Cardiac septum (tissue), 1 donor: ENCODE results near the gene PPOX. TPM values are rescaled to one million over a fixed set of nuclear protein-coding genes. Genes with fewer than 3 reads are reported as not detected.

Source experiments
- DNase-seq: peaks from one replicate; pipeline ENCODE4 v3.0.0-alpha.2; 2020; ENCODE audit warnings: low spot score
- intact Hi-C: fragments of 100-400 bp; cut with DNase I; formaldehyde crosslinking; loops from one replicate; pipeline ENCODE4 v1.14.0; 2022
- long read RNA-seq: library from polyadenylated mRNA; unstranded; transcript quantifications from one replicate; pipeline ENCODE4 v2.0.0, GENCODE V29; 2021
- total RNA-seq: library from RNA; stranded (reverse); fragmentation: NEBNext Ultra II Directional; extraction: Animal tissue kit (Norgen Biotek cat#: 25700); gene quantifications from one replicate; pipeline ENCODE4 v1.2.1, GENCODE V29; 2021
- donor health status: DM: no; HTN: no; CAD: no.

Gene PPOX
- total RNA-seq = 12.9 TPM
- long read RNA-seq, partial matches to known transcripts = 2 of 20 reads
- long read RNA-seq, other reads (novel, unspliced or antisense) = 15 of 20 reads

DNA sequence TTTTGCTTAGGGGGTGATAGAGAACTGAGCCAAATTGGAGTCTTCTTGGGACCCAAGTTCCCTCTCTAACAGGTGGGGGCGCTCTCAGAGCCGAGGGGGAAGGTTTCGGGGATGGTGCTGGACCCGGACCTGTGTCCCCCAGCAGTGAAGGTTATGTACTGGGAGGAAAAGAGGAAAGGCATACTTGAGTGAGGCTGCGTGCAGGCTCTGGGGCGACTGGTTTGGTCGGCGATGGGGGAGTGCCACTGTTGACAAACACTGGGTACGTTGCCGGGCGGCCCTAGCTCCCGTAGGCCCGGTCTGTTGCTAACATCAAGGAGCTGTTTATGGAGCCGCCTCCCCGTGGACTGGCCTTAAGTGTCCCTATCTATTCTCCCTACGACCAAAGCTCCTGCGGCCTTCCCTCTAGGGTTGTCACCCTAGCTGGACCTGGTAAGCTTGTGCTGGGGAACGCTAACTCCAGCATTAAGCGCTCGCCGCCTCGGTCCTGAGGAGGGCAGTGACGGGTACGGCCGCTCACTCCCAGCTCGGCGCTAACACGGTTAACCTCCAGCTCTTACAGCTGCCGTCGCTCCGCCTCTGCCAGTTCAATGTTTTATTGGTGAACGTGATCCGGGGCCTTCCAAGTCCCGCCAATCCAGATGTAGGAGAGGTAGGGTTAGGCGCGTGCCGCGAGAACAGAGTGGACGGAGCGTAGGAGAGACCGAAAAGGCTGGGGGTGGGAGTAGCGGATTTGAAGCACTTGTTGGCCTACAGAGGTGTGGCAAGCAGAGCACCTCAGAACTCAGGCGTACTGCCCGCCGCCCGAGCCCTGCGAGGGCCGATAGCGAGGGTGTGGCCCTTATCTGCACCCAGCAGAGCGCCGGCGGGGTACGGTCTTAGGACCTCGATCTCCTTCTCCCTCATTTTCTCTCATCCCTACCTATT is at the start of gene PPOX:
Gene PPOX, plus strand, starts transcription at position 685 of the 927 bp plus-strand sequence. CDS start 422 bp downstream, outside the sequence.
- intact Hi-C loops = loop anchor here (1.0 kb wide), 1 partner anchor 11 kb away; the partner anchor contains the start of gene B4GALT3

DNA sequence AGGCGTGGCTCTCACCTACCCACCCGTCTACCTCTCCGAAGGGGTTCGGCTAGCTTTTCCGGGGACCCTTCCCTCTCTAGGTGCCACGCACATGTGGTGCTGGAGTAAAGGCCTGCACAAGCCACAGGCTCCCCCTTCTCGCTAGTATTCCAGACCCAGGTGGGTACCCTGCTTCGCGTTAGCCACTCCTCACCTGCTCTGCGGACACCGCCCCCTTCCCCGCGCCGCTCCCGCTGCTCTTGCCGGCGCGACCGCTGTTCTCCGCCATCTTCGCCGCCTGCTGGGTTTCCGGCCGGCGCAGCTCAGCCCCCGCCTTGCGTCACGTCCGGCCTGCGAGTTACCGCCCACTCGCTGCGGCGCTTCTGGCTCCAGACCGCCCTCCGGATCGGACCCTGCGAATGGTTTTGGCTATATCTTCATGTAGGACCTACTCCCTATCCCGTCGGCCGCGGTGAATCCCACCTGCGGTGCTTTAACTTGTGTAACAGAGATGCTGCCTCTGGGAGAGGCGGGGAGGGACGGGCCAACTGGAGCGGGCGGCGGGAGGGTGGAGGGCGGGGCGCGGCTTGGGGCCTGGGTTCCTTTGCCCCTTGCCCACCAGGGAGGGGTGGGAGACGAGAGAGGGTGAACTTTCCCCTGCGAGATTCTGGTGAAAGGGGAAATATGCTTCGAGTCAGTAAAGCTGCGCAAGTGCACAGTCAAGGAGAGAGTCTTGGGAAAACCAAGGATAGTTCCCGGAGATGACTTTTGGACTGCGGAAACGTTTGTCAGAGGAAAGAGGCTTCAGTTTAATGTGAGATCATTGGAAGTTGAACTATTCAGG is 48.3 kb upstream of the PPOX start, which contains the start of the genes NIT1 and PFDN2:
Gene NIT1, plus strand, starts transcription at position 347 of the 823 bp plus-strand sequence. Its CDS starts 72 bp downstream, at position 419.
Gene PFDN2, minus strand, starts transcription at position 279 of the 823 bp plus-strand sequence. Its CDS starts 11 bp downstream, at position 268.
- intact Hi-C loops = loop anchor here (2.0 to 5.0 kb wide), 2 partner anchors 15 to 34 kb away; partner anchors contain the start of genes DEDD and UFC1
- peak; percentile 95 for DNase-seq

More for the DNA sequence above, at the start of gene PPOX:
- peak; percentile 98 for DNase-seq

DNA sequence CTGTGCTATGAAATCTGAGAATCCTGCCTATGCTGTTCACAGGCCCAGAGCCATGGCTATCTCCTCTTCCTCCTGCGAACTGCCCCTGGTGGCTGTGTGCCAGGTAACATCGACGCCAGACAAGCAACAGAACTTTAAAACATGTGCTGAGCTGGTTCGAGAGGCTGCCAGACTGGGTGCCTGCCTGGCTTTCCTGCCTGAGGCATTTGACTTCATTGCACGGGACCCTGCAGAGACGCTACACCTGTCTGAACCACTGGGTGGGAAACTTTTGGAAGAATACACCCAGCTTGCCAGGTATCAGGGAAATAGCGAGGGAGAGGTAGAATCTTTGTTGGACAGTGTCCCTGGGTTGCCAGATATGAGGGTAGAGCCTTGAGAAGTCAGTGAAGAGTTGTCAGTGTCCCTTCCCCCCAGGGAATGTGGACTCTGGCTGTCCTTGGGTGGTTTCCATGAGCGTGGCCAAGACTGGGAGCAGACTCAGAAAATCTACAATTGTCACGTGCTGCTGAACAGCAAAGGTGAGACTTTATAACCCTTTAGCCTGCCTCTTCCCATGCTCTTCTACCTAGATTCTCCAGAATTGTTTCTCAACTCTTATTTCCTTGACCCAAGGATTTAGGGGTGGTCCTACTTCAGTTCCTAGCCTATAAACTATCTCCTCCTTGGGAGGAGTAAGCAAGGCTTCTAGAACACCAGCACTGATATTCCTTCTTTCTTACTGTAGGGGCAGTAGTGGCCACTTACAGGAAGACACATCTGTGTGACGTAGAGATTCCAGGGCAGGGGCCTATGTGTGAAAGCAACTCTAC is 46.9 kb upstream of the PPOX start:
- DNase-seq = no peak
- intact Hi-C loops = loop anchor here (2.0 to 5.0 kb wide), 2 partner anchors 14 to 33 kb away; partner anchors contain the start of genes DEDD and UFC1

DNA sequence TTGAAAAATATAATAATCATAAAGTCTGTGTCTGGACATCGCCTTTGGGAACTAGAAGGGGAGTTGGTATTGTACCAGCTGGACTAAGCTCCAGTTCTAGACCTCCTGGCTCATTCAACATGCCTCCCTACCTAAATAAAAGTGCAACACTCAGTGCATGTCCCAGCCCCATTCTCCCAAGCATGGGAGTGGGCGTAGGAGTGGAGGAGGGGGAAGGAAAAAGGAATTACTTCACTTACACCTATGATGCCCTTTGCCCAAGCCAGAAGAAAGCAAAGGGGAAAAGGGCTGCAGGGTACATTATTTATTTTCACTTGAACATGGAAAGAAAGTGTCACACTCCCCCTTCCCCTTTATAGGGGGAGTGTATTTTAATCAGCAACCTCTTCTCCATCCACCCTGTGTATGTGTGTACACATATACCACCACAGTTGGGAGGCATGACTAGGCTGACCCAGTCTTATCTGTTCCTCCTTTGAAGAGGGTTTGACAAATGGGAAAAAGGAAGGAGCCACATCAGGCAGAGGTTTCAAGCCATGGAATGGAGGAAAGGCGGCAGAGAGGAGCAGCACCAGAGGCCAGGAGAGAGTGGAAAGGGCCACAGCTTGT is 45.1 kb upstream of the PPOX start:
- no peak for DNase-seq
- intact Hi-C loops = no loop called here

DNA sequence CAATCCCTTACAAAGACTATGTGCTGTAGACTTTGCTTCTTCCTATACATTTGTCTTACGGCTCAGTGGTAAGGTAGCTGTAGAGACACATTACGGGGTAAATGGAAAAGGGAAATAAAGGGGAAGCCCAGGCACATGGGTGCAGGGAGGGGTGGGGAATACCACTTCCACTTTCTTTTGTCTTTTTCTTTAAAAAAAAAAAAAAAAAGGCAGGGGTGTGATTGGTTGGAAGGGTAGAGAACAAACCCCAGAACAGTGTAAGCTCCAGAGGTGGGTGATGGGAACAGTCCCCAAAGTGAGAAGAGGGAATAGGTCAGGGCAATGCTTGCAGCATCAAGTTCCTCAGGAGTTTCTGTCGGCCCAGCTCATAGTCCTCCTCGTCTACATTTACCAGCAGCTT is 44.4 kb upstream of the PPOX start:
- no peak for DNase-seq
- intact Hi-C loops = no loop called here

DNA sequence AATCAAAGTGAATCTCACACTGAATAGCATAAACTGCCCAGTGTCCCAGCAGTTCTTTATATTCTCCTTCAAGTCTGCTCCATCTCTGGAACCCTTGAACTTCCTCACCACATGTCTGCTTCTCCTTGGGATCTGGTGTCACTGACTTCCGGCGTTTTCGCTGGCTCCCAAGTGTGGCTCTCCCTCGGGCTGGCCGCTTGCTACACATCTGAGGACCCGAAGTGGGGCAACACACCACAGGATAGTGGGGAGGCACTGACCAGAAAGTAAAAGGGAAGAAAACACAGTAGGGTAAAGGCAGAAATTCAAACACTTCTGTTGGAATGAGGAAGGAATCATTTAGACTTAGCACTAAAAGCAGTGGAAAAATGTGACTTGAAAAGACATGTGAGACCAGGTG is 43.3 kb upstream of the PPOX start:
- intact Hi-C loops = no loop called here
- DNase-seq = no peak

DNA sequence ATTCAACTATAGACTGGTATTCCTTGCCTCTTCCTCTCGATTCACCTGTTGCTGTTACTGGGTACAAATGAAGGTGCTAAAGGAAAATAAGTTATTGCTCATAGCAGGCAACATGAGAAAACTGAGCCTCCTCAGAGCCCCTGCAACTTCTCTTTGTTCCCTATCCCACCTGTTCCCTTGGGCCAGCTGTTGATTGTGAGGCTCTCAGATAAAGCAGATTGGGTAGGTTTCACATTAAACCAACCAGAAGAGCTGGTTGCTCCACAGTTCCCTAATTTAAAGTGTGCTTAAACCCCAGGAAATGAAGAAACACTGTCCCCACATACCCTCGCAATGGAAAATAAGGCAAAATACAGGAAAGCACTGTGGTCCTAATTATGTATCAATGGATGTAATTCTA is 38.6 kb upstream of the PPOX start:
- intact Hi-C loops = no loop called here
- no peak for DNase-seq

DNA sequence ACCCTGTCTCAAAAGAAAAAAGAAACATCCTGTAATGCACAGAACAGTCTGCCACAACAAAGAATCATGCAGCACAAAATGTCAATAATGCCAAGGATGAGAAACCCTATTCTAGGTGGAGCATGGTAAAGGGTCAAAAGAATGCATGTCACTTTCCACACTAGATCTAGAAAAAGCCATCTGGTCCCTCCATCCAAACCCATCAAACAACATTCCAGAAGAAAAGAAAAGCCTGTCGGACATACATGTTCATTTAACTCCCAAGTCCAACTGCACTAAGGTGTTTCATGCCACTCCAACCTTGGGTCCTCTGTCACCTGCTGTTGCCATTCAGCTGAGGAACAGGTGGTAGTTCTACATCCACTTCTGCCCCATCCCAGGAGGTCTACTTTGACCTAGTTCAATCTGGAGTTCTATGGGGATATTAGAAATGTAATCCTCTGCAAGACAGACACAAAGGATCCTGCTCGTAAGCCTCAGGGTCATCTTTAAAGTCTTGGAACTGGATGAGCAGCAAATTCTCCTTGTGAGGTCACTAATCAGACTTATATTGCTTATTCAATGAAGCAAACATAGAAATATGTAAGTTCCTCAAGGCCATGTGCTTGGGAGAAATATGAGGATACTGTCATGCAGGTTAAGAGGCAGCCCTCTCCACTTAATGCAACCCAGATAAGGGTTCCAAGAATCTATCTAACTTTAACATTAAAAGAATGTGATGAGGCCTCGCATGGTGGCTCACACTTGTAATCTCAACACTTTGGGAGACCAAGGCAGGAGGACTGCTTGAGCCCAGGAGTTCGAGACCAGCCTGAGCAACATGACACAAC is 37.4 kb upstream of the PPOX start:
- intact Hi-C loops = no loop called here
- DNase-seq = no peak

DNA sequence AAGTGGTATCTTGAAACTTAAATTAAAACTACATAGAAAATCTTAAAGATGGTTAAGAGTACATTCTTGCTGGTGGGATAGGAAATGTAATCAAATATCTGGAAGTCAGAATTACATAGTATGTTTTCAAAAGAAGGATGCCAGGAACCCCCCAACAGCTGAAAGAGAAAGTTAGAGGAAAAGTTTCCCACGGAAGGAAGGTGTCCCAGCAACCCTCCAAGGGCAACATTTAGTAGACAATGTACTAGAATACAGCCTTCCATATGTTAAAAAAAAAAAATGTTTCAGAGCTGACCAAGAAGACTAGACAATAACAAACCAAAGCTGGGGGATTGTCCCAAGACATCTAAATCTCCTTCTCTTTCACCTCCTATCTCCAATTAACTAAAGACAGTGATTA is 36.0 kb upstream of the PPOX start:
- DNase-seq = no peak
- intact Hi-C loops = loop anchor here (10.0 kb wide), 1 partner anchor 135 kb away; no protein-coding TSS in a partner anchor

DNA sequence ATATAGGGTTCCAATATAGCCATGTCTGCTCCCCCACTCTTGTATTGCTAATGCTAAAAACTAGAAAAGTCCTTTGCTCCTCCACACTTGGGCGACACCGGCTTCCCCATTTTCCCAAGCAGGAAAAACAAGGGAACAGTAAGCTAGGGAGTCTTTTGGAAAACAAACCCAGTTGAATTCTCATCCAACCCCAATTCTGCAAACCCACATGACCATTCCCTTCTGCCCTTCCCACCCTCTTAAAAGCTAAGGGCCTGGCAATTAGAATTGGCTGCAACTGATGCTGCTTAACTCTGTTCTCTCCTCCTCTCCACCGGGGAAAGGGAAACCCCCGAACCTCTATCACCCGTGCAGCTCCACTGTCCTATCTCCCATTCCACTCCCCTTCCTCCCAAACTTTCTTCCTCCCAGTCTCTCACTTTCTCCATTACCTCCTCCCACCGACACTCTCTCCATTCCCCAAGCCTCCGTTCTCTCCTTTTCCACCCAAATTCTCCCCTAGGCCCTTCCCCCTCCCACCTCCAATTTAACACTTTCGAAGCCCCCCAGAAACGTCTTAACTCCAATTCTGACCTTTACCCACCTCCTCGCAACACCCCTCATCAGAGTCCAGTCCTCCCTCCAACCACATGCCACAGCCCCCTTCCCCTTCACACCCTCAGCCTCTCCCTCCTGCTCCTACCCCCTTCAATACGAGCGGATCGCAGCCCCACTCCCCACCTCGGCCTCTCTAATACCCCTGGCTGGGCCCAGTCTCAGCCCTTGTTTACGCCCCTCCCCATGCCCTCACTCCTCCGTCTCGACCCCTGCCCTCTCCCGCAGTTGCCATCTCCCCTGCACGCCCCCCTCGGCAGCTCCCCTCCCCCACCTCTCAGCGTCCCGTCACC is 34.5 kb upstream of the PPOX start:
- DNase-seq = no peak
- intact Hi-C loops = loop anchor here (1.0 to 10.0 kb wide), 5 partner anchors 13 to 137 kb away; partner anchors contain the start of genes KLHDC9, NIT1, PFDN2 and USP21

DNA sequence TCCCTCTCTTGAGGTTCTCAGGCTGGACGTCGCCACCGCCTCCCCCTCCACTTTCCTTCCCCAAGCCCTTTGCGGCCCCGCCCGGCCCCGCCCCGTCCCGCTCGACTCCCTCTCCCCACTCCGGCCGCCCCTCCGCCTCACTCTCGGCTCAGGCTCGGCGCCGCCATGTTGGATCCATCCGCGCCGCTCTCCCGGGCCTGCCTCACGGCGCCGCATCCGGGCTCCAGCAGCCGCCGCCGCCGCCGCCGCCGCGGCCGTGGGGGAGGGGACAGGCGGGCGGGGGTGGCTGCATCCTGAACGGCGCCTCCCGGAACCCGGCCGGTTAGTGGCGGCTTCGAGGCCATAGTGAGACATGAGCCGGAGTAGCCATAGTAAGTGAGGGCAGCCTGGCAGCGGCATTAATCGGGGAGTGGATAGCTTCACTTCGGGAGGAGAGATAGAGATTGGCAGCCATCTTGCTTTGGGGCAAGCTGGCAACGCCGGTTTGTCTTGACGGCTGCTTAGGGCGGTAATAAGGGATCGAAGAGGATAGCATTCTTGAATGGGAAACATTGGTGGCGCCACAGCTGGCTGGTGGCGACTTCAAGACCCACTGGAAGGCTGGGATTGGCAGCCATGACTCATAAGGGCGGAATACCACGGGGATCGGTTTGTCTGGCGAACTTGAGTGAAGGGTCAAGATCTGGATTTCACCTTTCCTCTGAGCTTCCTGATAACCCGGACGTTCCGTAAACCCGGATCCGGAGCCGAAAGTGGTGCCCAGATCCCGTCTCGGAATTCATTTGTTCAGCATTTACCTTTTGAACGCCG is 33.6 kb upstream of the PPOX start, which contains the start of gene DEDD:
Gene DEDD, minus strand, starts transcription at position 258 of the 810 bp plus-strand sequence. CDS start 8,205 bp downstream, outside the sequence.
- DNase-seq = peak; percentile 97
- intact Hi-C loops = loop anchor here (1.0 to 10.0 kb wide), 5 partner anchors 14 to 138 kb away; partner anchors contain the start of genes KLHDC9, NIT1, PFDN2 and USP21

DNA sequence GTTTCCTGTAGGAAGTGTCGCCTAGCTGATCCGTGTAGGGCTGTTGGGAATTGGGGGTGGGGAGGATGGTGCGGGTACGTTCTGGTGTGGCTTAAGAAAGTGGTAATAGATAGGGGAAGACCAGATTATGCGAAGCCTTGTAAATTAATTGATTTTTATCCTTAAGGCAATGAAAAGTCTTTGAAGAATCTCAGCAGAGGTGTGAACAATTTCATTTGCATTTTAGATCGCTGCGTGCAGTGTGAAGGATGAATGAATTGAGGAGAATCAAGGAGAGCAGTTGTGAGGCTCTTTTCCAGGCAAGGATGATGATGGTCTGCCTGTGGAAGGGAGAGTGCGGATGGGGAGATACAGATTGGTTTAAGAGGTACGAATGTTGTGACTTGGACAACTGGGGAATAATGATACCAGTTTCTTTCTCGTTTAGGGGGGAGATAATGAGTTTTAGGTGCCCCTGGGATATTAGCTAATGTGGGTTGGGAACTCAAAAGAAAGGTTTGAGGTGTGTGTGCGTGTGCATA is 32.9 kb upstream of the PPOX start:
- intact Hi-C loops = loop anchor here (2.0 to 10.0 kb wide), 4 partner anchors 14 to 138 kb away; partner anchors contain the start of genes NIT1, PFDN2 and USP21
- no peak for DNase-seq

DNA sequence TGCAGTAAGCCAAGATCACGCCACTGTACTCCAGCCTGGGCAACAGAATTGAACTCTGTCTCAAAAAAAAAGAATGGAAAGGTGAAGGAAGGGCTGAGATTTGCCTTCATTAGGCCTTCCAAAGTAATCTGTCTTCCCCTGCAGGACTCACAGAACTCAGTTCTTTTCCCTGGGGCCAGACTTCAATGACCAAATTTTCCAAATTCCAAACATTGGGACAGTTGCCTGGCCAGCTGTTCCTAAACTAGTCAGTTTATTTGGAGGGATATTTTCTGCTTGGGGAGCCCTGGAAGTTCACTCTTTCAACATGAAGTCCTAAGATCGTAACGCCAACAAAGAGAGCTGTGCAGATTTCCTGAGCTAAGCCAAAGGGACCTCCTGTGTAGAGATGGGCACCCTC is 28.3 kb upstream of the PPOX start:
- intact Hi-C loops = loop anchor here (10.0 kb wide), 1 partner anchor 143 kb away; no protein-coding TSS in a partner anchor
- no peak for DNase-seq

DNA sequence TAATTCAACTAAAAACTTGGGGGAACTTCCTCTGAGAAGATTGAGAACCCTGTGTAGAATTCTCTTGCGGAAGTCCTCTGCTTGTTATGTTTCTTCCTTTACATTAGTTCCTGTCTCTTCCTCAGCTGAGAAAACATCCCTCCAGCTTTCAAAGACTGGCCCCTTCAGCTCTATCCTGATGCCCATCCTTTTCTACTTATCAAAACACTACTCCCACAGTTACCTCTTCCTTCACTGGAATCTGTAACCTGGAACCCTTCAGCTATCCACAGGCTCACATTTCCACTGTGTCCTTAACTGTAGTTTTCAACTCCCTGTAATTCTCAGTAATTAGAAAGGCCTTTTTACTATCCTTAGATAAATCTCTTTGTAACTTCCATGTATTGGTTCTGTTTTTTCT is 27.8 kb upstream of the PPOX start:
- intact Hi-C loops = loop anchor here (10.0 kb wide), 1 partner anchor 144 kb away; no protein-coding TSS in a partner anchor
- DNase-seq = no peak

DNA sequence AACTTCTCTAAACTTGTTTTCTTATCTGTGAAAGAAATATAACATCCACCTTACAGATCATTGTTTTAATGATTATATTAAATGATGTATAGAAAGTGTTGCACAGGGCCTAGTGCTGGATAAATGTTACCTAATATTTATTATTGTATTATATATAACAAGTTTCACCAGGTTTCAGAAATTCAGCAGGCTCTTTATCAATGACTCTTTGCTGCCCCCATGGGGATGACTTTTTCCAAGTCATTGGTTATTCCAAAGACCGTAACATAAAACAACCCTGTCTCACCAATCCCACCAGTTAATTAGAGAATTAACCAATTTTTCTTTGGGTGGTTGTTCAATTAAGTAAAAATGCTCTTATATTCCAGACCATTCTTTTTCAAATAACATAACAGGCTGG is 26.5 kb upstream of the PPOX start:
- intact Hi-C loops = loop anchor here (10.0 kb wide), 1 partner anchor 145 kb away; no protein-coding TSS in a partner anchor
- no peak for DNase-seq
